ENCODE data around the gene PDHX.
"Not testable (repeated sequence)": the region's sequence is repeated elsewhere in the genome, so short reads cannot be mapped to it uniquely, and the experiment has no call there.

DNA sequence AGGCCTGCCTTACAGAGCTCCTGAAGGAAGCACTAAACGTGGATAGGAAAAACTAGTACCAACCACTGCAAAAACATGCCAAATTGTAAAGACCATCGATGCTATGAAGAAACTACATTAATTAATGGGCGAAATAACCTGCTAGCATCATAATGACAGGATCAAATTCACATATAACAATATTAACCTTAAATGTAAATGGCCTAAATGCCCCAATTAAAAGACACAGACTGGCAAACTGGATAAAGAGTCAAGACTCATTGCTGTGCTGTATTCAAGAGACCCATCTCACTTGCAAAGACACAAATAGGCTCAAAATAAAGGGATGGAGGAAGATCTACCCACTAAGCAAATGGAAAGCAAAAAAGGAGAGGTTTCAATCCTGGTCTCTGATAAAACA lies 107.5 kb downstream of the PDHX start:
- TF ChIP-seq, protein P1, sequence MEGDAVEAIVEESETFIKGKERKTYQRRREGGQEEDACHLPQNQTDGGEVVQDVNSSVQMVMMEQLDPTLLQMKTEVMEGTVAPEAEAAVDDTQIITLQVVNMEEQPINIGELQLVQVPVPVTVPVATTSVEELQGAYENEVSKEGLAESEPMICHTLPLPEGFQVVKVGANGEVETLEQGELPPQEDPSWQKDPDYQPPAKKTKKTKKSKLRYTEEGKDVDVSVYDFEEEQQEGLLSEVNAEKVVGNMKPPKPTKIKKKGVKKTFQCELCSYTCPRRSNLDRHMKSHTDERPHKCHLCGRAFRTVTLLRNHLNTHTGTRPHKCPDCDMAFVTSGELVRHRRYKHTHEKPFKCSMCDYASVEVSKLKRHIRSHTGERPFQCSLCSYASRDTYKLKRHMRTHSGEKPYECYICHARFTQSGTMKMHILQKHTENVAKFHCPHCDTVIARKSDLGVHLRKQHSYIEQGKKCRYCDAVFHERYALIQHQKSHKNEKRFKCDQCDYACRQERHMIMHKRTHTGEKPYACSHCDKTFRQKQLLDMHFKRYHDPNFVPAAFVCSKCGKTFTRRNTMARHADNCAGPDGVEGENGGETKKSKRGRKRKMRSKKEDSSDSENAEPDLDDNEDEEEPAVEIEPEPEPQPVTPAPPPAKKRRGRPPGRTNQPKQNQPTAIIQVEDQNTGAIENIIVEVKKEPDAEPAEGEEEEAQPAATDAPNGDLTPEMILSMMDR (IDR thresholded peaks at IDR 0.05 in 8 of 11, conservative IDR thresholded peaks at IDR 0.05 in 3 of 11): not testable (repeated sequence)
- not testable (repeated sequence) for TF ChIP-seq POLR2A (IDR thresholded peaks at IDR 0.05)
